OCI-LY7 (cell line): Measurements from ENCODE around the gene KDM6A. TPM values are rescaled to one million over a fixed set of nuclear protein-coding genes. Genes with fewer than 3 reads are reported as not detected.
"Not testable (repeated sequence)": the region's sequence is repeated elsewhere in the genome, so short reads cannot be mapped to it uniquely, and the experiment has no call there.

Experiments used
- BruUV-seq: library from RNA; stranded (reverse); fragments of 400-500 nt; replicated peaks from 2 replicates; lab custom pipeline; 2021; lab: Mats Ljungman, UMichigan
- CTCF ChIA-PET: fragments of 300-600 bp; sonication (Branson Sonifier 250); formaldehyde crosslinking; loops from one replicate; lab custom pipeline; 2022; ENCODE audit warnings: antibody characterized with exemption; ENCODE audit not compliant: unreplicated experiment; lab: Charles Lee
- POLR2A ChIA-PET: fragments of 300-600 bp; sonication (Branson Sonifier 250); formaldehyde crosslinking; loops from one replicate; lab custom pipeline; 2022; ENCODE audit warnings: antibody characterized with exemption; lab: Charles Lee
- DNase-seq: peaks from one replicate; pipeline ENCODE4 v3.0.0-alpha.2; 2015; ENCODE audit warnings: low spot score
- H2AFZ ChIP-seq: fragments of 200-600 bp; sonication (generic), shearing (Covaris generic); 2 replicates; pipeline ENCODE4 v1.6.1; 2014; ENCODE audit warnings: mild to moderate bottlenecking, antibody characterized with exemption, low read length, moderate library complexity
- H3K27ac ChIP-seq: fragments of 200-600 bp; sonication (generic); 2 replicates; pipeline ENCODE4 v1.5.1; 2014; ENCODE audit warnings: mixed run types, low read depth, mild to moderate bottlenecking, moderate library complexity, low read length, inconsistent platforms; ENCODE audit not compliant: poor library complexity, severe bottlenecking
- H3K36me3 ChIP-seq: fragments of 200-600 bp; sonication (generic); 2 replicates; pipeline ENCODE4 v1.6.1; 2014; ENCODE audit warnings: mild to moderate bottlenecking, antibody characterized with exemption, low read length, moderate library complexity, mixed read lengths; ENCODE audit not compliant: insufficient read depth
- H3K4me1 ChIP-seq: fragments of 200-600 bp; sonication (generic); 2 replicates; pipeline ENCODE4 v1.5.1; 2014; ENCODE audit warnings: mild to moderate bottlenecking, low read length; ENCODE audit not compliant: insufficient read depth, poor library complexity, severe bottlenecking
- H3K4me2 ChIP-seq: fragments of 200-600 bp; sonication (generic); 2 replicates; pipeline ENCODE4 v1.6.1; 2014; ENCODE audit warnings: mild to moderate bottlenecking, low read length
- H3K4me3 ChIP-seq: fragments of 200-600 bp; sonication (generic); 2 replicates; pipeline ENCODE4 v1.5.1; 2014; ENCODE audit warnings: mild to moderate bottlenecking, low read depth, low read length; ENCODE audit not compliant: poor library complexity, severe bottlenecking
- H3K79me2 ChIP-seq: fragments of 200-600 bp; sonication (generic); 2 replicates; pipeline ENCODE4 v1.6.1; 2016; ENCODE audit warnings: low read depth, mild to moderate bottlenecking, low read length, moderate library complexity, mixed read lengths; ENCODE audit not compliant: insufficient read depth
- H3K9me2 ChIP-seq: fragments of 200-600 bp; sonication (generic); 2 replicates; pipeline ENCODE4 v1.6.1; 2016; ENCODE audit warnings: mild to moderate bottlenecking, low read length, mixed read lengths; ENCODE audit not compliant: insufficient read depth
- H3K9me3 ChIP-seq: fragments of 200-600 bp; sonication (generic); 2 replicates; pipeline ENCODE4 v1.6.1; 2014; ENCODE audit warnings: mild to moderate bottlenecking, mixed run types, low read length, mixed read lengths
- H4K20me1 ChIP-seq: fragments of 200-600 bp; sonication (generic); 2 replicates; pipeline ENCODE4 v1.6.1; 2014; ENCODE audit warnings: mild to moderate bottlenecking, antibody characterized with exemption, low read length, moderate library complexity, mixed read lengths; ENCODE audit not compliant: insufficient read depth
- EZH2phosphoT487 ChIP-seq: fragments of 200-600 bp; sonication (generic); IDR thresholded peaks from 2 replicates; pipeline ENCODE4 v1.6.1; 2018; ENCODE audit warnings: low read depth, borderline replicate concordance, mild to moderate bottlenecking, mixed run types, antibody characterized with exemption, low read length, moderate library complexity, mixed read lengths
- intact Hi-C: fragments of 100-400 bp; cut with micrococcal nuclease; formaldehyde crosslinking; loops from one replicate; pipeline ENCODE4 v1.10.0; 2022; ENCODE audit not compliant: unreplicated experiment
- total RNA-seq, 2 experiments: library from RNA; depleted of rRNA in 1 of 2; stranded (reverse); fragments of >200 nt in 1 of 2; shearing (Covaris generic) in 1 of 2; gene quantifications; 2 replicates each; pipeline ENCODE4 v1.2.3, GENCODE V29; 2014 to 2022
- TF ChIP-seq, protein P1 (sequence below): fragments of 200-600 bp; sonication (generic); conservative IDR thresholded peaks from 2 replicates; pipeline ENCODE4 v1.5.1; 2014; ENCODE audit warnings: mild to moderate bottlenecking, antibody characterized with exemption, low read length, moderate library complexity, mixed read lengths

Gene KDM6A
- total RNA-seq, 2 experiments from 2014 or later, result 20.5 to 23.4 TPM

DNA sequence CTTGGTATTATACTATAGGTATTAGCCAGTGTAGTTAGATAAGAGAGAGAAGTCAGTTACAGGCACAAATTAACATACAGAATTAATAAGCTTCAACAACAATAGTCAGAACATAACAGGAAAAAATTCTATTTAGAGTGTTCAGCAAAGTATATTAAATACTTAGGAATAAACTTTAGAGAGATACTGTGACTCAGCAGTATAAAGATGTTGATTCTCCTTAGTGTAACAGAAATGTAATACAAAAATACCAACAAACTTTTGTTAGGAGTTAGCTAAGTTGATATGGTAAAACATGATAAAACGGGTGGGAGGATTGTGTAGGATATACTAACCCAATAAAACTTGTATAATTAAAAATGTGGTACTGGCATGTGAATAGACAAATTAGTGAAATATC, 173.4 kb downstream of the KDM6A start:
- Histone ChIP-seq H4K20me1 (no peaks in the 10 kb centered on the region), H3K79me2 (no peaks in the 10 kb centered on the region), H3K9me3 (no peaks in the 10 kb centered on the region), H3K4me1 (no peaks in the 10 kb centered on the region), H3K9me2 (no peaks in the 10 kb centered on the region), H3K27ac (no peak overlapping the region), H3K36me3 (no peaks in the 10 kb centered on the region; the same call in 1 of the 2 replicates), H3K4me2 (no peak overlapping the region), H2AFZ (no peak overlapping the region), H3K4me3 (no peak overlapping the region)
- TF ChIP-seq, protein P1, sequence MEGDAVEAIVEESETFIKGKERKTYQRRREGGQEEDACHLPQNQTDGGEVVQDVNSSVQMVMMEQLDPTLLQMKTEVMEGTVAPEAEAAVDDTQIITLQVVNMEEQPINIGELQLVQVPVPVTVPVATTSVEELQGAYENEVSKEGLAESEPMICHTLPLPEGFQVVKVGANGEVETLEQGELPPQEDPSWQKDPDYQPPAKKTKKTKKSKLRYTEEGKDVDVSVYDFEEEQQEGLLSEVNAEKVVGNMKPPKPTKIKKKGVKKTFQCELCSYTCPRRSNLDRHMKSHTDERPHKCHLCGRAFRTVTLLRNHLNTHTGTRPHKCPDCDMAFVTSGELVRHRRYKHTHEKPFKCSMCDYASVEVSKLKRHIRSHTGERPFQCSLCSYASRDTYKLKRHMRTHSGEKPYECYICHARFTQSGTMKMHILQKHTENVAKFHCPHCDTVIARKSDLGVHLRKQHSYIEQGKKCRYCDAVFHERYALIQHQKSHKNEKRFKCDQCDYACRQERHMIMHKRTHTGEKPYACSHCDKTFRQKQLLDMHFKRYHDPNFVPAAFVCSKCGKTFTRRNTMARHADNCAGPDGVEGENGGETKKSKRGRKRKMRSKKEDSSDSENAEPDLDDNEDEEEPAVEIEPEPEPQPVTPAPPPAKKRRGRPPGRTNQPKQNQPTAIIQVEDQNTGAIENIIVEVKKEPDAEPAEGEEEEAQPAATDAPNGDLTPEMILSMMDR, result no peak
- no peak for TF ChIP-seq EZH2phosphoT487
- DNase-seq, result no peak
- CTCF ChIA-PET, result interaction anchor here (0.6 kb wide), 1 partner anchor 100 kb away, joined by 5 read pairs; no protein-coding TSS in a partner anchor
- BruUV-seq, result no TSS peak
- POLR2A ChIA-PET, result interaction anchor here (0.6 kb wide), 1 partner anchor 20 kb away, joined by 3 read pairs; no protein-coding TSS in a partner anchor
- intact Hi-C loops, result no loop called here

DNA sequence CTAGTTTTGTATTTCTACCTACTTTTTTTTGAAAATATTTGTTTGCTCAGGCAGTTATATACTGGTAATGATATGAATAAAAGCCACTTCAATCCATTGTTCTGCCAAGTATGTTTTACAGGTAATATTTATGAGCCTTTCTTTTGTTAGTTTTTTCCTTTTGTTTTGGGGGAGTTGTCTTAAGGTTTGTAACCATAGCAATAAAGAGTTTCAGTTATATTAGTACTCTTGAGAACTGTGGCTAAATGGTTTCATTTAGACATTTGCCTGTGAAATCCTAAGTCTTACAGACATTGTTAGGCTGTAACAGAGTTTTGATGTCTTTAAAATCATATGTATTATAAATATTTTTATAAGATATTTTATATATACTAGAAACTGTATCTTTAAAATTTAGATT, 177.6 kb downstream of the KDM6A start:
- BruUV-seq, result no TSS peak
- intact Hi-C loops, result no loop called here
- ChIA-PET CTCF (no interaction called here), POLR2A (no interaction called here)
- no peak overlapping the region for H3K4me3 ChIP-seq
- no peak overlapping the region for H3K27ac ChIP-seq
- no peaks in the 10 kb centered on the region for H3K79me2 ChIP-seq
- no peak overlapping the region for H2AFZ ChIP-seq
- no peak for DNase-seq
- TF ChIP-seq, protein P1, result no peak
- TF ChIP-seq EZH2phosphoT487, result no peak
- no peaks in the 10 kb centered on the region for H3K4me1 ChIP-seq
- no peaks in the 10 kb centered on the region for H4K20me1 ChIP-seq
- peaks cover 21% of the 10 kb centered on the region for H3K36me3 ChIP-seq
- H3K9me3 ChIP-seq, result no peaks in the 10 kb centered on the region
- no peak overlapping the region for H3K4me2 ChIP-seq
- H3K9me2 ChIP-seq, result no peaks in the 10 kb centered on the region

DNA sequence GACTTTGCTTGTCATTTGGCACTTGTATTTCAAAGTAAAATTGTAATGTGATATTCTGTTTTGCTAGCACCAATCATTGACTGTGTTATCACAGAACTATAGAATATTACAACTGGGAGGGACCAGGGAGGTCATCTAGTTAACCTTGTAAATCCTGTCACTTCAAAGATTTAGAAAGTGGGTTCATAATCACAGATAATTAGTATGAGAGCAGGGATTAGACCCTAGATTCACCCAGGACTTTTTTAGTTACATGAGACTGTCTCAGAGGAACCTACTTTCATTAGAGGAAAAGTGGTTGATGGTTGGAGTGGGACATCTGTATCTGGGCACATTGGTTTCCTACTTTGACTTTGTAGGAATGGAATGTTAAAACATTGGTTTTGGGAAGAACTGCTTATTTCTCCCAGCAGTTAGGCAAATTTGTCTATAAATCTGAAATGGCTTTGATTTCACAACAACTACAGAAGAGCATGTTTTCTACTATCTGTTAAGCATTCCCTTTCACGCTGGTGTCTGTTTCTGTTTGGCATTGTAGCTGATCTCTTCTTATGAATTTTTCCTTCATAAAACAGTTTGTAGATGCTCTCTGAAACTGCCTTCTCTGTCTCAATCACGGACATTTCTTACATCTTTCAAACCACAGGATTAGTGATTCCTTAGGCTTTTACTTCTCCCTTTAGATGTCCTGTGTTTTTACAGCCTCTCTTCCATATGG, 183.6 kb downstream of the KDM6A start:
- Histone ChIP-seq H3K9me3 (no peaks in the 10 kb centered on the region), H4K20me1 (no peaks in the 10 kb centered on the region), H3K4me2 (no peak overlapping the region), H3K36me3 (peaks cover 39% of the 10 kb centered on the region), H2AFZ (no peak overlapping the region), H3K4me3 (no peak overlapping the region), H3K9me2 (no peaks in the 10 kb centered on the region), H3K79me2 (no peaks in the 10 kb centered on the region), H3K4me1 (no peaks in the 10 kb centered on the region), H3K27ac (no peak overlapping the region)
- no TSS peak for BruUV-seq
- ChIA-PET CTCF (no interaction called here), POLR2A (interaction anchor here (0.5 kb wide), 1 partner anchor 150 kb away, joined by 4 read pairs; no protein-coding TSS in a partner anchor)
- TF ChIP-seq, protein P1, result no peak
- no peak for TF ChIP-seq EZH2phosphoT487
- DNase-seq, result no peak
- intact Hi-C loops, result no loop called here

DNA sequence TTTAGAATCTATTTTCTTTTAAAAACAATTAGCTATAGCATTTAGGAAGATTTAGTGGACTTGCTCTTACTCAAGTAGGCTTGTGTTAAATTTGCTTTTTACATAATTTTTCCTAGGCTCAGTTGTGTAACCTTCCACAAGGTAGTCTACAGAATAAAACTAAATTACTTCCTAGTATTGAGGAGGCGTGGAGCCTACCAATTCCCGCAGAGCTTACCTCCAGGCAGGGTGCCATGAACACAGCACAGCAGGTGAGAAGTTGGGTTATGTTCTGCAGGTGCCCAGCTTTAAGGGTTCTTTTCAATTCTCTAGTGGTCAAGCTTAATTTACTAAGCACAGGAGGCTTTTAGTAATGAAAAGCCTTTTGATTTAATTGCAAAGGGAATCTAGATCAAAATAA, 186.9 kb downstream of the KDM6A start:
- DNase-seq, H3K4me1 ChIP-seq, H2AFZ ChIP-seq, H3K27ac ChIP-seq, H4K20me1 ChIP-seq, H3K79me2 ChIP-seq, CTCF ChIA-PET, H3K4me3 ChIP-seq, POLR2A ChIA-PET, H3K9me2 ChIP-seq, H3K4me2 ChIP-seq, H3K9me3 ChIP-seq, BruUV-seq, intact Hi-C loops: not testable (repeated sequence)
- peaks cover 44% of the 10 kb centered on the region for H3K36me3 ChIP-seq
